ENCODE measurements around the gene SKI. TPM values are rescaled to one million over a fixed set of nuclear protein-coding genes. Genes with fewer than 3 reads are reported as not detected.

The SKI gene
- total RNA-seq, 1 donor from 2014 or later, result 110 TPM

DNA sequence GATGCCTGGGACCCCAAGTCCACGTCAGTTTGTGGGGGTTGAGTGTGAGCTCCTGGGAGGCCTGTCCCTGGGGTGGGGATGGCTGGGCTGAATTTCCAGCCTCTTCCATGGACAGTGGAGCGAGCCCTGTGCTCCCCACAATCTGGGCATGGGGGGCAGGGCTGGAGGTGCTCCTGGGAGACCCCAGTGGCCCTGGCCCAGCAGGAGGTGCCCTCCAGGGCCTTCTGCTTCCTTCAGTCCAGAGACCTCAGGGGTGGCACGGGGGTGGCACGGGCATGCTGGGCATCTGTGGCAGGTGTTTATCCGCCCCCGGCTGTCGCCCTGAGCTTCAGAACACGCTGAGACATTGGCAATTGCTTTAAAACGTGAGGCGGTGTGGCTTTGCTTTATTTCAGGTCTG lies 122.4 kb downstream of the SKI start:
- Mint-ChIP-seq H3K27ac (no peak overlapping the region), H3K9me3 (no peaks in the 10 kb centered on the region), H3K4me3 (no peak overlapping the region), H3K4me1 (peaks cover 24% of the 10 kb centered on the region), H3K27me3 (ENCODE audit: low read depth) (no peaks in the 10 kb centered on the region), H3K36me3 (no peaks in the 10 kb centered on the region)
- peak in 1 of 2 experiments; percentile 13 for DNase-seq (ENCODE audit: low spot score in 2 of 2, unreplicated experiment in 2 of 2)
- TF ChIP-seq, protein P1, sequence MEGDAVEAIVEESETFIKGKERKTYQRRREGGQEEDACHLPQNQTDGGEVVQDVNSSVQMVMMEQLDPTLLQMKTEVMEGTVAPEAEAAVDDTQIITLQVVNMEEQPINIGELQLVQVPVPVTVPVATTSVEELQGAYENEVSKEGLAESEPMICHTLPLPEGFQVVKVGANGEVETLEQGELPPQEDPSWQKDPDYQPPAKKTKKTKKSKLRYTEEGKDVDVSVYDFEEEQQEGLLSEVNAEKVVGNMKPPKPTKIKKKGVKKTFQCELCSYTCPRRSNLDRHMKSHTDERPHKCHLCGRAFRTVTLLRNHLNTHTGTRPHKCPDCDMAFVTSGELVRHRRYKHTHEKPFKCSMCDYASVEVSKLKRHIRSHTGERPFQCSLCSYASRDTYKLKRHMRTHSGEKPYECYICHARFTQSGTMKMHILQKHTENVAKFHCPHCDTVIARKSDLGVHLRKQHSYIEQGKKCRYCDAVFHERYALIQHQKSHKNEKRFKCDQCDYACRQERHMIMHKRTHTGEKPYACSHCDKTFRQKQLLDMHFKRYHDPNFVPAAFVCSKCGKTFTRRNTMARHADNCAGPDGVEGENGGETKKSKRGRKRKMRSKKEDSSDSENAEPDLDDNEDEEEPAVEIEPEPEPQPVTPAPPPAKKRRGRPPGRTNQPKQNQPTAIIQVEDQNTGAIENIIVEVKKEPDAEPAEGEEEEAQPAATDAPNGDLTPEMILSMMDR (IDR thresholded peaks at IDR 0.05; ENCODE audit: unreplicated experiment), result no peak

DNA sequence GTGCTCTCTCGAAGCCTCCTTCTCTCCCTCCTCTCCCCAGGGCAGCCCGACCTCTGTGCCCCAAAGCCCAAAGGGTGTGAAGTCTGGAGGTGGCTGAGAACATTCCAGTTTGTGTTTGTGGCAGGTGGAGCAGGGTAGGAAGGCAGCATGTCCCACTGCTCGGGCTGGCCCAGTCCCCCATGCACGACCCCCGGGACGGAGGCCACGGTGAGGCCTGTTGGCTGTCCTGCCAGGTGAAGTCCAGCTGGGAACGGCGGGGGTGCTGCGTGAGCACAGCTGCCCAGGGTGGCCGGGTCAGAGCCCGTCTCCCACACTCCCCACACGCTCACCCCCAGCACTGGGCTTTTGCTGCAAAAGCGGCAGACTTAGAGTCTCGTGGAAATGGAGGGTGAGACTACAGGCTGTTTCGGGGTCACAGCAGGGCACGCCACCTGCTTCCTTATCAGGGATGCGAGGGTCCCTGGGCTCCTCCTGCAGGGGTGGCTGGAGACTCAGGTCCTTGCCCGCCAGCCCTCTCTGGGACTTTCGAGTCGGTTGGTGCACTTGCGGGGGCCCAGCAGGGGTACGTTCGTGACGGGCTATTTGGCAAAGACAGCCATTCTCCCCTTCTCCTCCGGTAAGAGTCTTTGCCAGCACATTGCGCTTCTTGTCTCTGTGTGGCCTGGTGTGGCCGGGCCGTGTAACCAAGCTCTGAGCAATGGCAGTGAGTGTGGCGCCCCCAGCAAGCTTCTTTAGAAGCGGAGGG lies 123.0 kb downstream of the SKI start:
- H3K36me3 Mint-ChIP-seq, result no peaks in the 10 kb centered on the region
- H3K4me3 Mint-ChIP-seq, result no peak overlapping the region
- peaks cover 27% of the 10 kb centered on the region for H3K4me1 Mint-ChIP-seq
- DNase-seq (ENCODE audit: low spot score in 2 of 2, unreplicated experiment in 2 of 2), result peak in 1 of 2 experiments; percentile 16
- H3K9me3 Mint-ChIP-seq, result no peaks in the 10 kb centered on the region
- TF ChIP-seq, protein P1 (IDR thresholded peaks at IDR 0.05; ENCODE audit: unreplicated experiment), result no peak
- no peaks in the 10 kb centered on the region for H3K27me3 Mint-ChIP-seq (ENCODE audit: low read depth)
- no peak overlapping the region for H3K27ac Mint-ChIP-seq

DNA sequence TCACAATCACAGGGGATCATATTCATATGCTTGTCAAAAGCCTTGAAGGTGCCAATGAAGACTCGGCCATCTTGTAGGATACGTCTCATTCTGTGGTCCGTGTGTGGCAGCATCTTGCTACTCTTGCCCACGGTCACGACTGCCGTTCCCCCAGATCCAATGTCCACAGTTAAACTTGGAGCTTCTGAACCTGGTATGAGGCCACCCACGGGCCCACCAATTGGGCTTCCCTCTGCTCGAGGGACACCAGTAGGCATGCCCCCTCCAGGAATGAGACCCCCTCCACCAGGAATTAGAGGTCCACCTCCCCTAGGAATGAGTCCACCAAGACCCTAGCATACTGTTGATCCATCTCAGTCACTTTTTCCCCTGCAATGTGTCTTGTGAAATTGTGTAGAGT lies 123.6 kb downstream of the SKI start:
- Mint-ChIP-seq H3K27ac (no peak overlapping the region), H3K4me3 (no peak overlapping the region), H3K27me3 (ENCODE audit: low read depth) (no peaks in the 10 kb centered on the region), H3K36me3 (no peaks in the 10 kb centered on the region), H3K4me1 (peaks cover 27% of the 10 kb centered on the region), H3K9me3 (no peaks in the 10 kb centered on the region)
- TF ChIP-seq, protein P1 (IDR thresholded peaks at IDR 0.05; ENCODE audit: unreplicated experiment), result no peak
- peak in 1 of 2 experiments; percentile 8 for DNase-seq (ENCODE audit: low spot score in 2 of 2, unreplicated experiment in 2 of 2)

DNA sequence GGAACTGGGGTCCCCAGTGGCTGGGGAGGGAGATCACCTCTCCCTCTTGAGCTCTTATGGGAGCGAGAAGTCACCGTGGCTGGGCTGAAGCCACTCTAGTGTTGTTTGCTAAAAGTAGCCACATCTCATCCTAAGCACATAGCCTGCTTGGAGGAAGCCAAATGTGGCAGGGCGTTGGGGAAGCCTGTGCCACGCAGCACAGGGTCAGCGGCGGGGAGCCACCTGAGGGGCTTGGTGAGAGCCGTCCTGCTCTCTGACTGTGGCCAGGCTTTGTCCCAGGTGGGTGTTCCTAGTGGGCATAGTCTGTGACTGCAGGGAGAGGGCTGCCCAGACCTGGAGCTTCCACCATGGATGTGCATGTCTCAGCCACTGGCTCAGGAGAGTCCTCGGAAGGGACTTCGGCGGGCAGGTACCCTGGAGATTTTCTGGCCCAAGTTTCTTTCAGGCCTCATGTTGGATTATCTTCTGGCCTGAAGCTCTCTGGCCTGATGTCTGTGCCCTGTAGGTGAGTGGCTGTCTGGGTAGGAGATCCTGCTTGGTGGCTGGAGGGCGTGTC lies 124.3 kb downstream of the SKI start:
- DNase-seq (ENCODE audit: low spot score in 2 of 2, unreplicated experiment in 2 of 2), result peak in 1 of 2 experiments; percentile 18
- peaks cover 27% of the 10 kb centered on the region for H3K4me1 Mint-ChIP-seq

DNA sequence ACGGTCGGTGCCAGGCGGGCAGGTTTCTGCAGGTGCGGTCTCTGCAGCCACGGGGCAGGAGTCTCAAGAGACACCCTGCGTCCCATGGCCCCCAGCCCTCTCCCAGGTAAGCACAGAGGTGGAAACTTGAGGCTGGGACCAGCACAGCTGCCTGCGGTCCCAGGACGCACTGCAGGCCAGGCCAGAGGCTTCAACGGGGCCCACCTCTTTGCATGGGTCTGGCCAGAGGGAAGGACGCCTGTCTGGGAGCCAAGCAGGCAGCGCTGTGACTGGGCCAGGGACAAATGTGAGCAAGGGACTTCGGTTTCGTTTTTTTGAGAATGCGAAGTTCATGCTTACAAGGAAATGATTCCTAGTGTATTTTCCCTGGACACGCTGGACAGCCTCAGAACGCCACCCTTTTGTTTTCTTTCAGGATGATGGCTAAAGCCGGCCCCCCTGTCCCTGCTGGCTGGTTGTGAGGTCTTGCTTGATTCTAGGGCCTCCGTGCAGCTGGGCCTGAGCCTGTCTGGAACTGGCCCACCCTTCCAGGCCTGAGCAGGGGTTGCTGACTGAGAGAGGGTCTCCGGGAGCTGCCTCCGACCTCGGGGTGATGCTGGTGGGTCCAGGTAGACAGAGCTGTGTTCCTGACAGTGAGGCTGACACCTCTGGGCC lies 124.9 kb downstream of the SKI start:
- Mint-ChIP-seq H3K4me1 (peaks cover 30% of the 10 kb centered on the region), H3K27ac (peak overlapping the region; percentile 84), H3K4me3 (no peak overlapping the region), H3K9me3 (no peaks in the 10 kb centered on the region), H3K27me3 (ENCODE audit: low read depth) (no peaks in the 10 kb centered on the region), H3K36me3 (no peaks in the 10 kb centered on the region)
- TF ChIP-seq, protein P1 (IDR thresholded peaks at IDR 0.05; ENCODE audit: unreplicated experiment), result no peak
- DNase-seq (ENCODE audit: low spot score in 2 of 2, unreplicated experiment in 2 of 2), result peak in 1 of 2 experiments; percentile 15

More for the DNA sequence above, 124.3 kb downstream of the SKI start:
- H3K36me3 Mint-ChIP-seq, result no peaks in the 10 kb centered on the region
- TF ChIP-seq, protein P1 (IDR thresholded peaks at IDR 0.05; ENCODE audit: unreplicated experiment), result no peak
- no peak overlapping the region for H3K4me3 Mint-ChIP-seq
- H3K9me3 Mint-ChIP-seq, result no peaks in the 10 kb centered on the region
- peak overlapping the region; percentile 21 for H3K27ac Mint-ChIP-seq
- H3K27me3 Mint-ChIP-seq (ENCODE audit: low read depth), result no peaks in the 10 kb centered on the region
